Mononuclear cell (primary cell): ENCODE measurements around the gene SIM2. TPM values are rescaled to one million over a fixed set of nuclear protein-coding genes. Genes with fewer than 3 reads are reported as not detected.

Experiments used
- H3K27me3 ChIP-seq: 2 replicates; pipeline ENCODE4 v1.6.0; 2011; ENCODE audit warnings: low read length, control low read depth; ENCODE audit not compliant: insufficient read depth
- H3K4me1 ChIP-seq: 2 replicates; pipeline ENCODE4 v1.5.1; 2011; ENCODE audit warnings: mild to moderate bottlenecking, low read length, control low read depth; ENCODE audit not compliant: insufficient read depth
- H3K4me3 ChIP-seq: 2 replicates; pipeline ENCODE4 v1.5.1; 2011; ENCODE audit warnings: mild to moderate bottlenecking, low read length, moderate library complexity
- H3K9me3 ChIP-seq: 2 replicates; pipeline ENCODE4 v1.5.1; 2011; ENCODE audit warnings: low read depth, mild to moderate bottlenecking, control low read depth, low read length
- total RNA-seq: library from RNA; depleted of rRNA; stranded (reverse); fragments of >200 nt; gene quantifications from one replicate; pipeline ENCODE4 v1.2.3, GENCODE V29; 2012

Gene SIM2
- total RNA-seq, 1 donor = not detected

DNA sequence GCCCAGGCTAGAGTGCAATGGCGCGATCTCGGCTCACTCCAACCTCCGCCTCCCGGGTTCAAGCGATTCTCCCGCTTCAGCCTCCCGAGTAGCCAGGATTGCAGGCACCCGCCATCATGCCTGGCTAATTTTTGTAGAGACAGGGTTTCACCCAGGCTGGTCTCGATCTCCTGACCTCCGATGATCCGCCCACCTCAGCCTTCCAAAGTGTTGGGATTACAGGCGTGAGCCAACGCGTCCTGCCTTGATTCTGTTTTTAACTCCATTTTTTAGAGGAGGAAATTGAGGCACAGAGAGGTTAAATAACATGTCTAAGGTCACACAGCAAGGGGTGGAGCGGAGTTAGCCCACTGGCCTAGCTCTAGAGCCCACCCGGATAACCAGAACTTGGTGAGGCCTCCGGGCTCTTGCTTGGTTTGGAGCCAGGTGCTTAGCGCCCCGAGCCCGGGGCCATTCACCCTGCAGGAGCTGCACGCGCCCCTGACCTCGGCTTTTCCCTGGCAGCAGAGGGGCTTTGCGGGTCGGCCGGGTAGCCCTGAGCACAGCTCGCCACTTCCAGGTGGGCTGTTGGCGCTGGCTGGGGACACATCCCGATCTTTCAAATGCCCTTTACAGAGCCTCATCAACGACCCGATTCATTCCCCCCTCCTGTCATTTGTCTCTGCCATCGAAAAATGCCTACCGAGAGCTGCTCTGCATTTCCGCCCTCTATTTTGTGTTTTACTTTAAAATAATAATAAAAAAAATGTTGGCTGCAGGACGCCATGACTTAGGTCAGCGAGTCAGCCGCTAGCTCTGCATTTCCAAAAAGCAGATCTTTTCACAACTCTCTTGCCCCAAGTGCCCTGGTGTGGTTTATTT, 11.2 kb downstream of the SIM2 start:
- Histone ChIP-seq H3K27me3 (peaks cover 94% of the 10 kb centered on the region), H3K4me1 (peaks cover 14% of the 10 kb centered on the region)

DNA sequence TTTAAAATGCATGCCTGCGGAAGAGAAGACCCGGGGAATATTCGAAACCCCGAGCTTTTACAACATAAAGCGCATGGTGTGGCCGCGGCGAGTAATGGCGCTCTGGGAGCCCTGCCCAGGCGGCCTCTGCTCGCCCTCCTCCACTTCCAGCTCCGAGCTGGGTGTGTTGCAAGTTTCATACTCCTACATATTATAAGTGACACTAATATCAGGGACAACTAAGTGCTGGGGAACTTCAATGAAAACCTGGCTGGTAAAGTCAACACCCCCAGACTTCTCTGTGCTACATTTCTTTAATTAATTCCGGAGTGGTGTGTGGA, 11.8 kb downstream of the SIM2 start:
- H3K9me3 ChIP-seq = no peaks in the 10 kb centered on the region
- H3K4me1 ChIP-seq = peaks cover 13% of the 10 kb centered on the region
- H3K27me3 ChIP-seq = peaks cover 94% of the 10 kb centered on the region
- no peak overlapping the region for H3K4me3 ChIP-seq

More for the DNA sequence above, 11.2 kb downstream of the SIM2 start:
- Histone ChIP-seq H3K9me3 (no peaks in the 10 kb centered on the region), H3K4me3 (no peak overlapping the region)

DNA sequence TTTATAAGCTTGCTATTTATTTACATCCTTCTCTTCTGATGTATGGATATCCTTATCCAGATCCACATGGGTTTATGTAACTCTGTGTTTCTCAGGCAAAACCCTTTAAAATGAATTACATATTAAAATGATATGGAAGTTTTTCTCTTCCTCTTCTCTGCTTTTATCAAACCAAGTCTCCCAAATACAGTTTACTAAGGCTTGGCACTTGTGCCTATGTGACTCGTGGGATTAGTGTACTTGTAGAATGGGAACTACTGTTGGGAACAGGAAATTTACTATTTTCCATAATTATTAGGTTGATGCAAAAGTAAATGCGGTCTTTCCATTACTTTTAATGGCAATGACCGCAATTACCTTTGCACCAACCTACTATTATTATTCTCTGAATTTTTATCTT, 14.8 kb downstream of the SIM2 start:
- no peaks in the 10 kb centered on the region for H3K9me3 ChIP-seq
- H3K27me3 ChIP-seq = peaks cover 88% of the 10 kb centered on the region
- H3K4me1 ChIP-seq = no peaks in the 10 kb centered on the region
- no peak overlapping the region for H3K4me3 ChIP-seq

- Histone ChIP-seq H3K4me1 (no peaks in the 10 kb centered on the region), H3K9me3 (no peaks in the 10 kb centered on the region), H3K4me3 (no peak overlapping the region), H3K27me3 (peaks cover 61% of the 10 kb centered on the region)
These were observed 17.5 kb downstream of the SIM2 start for GRCh38 chr21:36716387-36716786.

DNA sequence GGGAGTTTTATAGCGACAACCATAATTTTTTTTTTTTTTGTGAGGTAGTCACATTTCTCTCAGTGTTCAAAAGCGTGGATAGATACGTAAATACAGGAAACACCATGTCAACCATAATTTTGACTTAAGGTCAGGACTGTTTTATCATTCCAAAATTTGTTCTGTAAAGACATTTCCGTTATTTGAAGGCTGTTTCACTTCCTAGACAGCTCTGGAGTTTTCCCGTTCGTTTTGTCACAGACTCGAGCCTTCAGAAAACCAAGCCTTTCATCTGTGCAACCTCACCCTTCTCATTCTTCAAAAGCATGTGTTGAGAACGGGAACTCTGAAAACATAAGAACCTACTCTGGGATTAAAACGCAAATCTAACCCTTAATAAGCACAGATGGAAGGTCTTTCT, 17.9 kb downstream of the SIM2 start:
- H3K4me3 ChIP-seq = no peak overlapping the region
- peaks cover 57% of the 10 kb centered on the region for H3K27me3 ChIP-seq
- H3K9me3 ChIP-seq = no peaks in the 10 kb centered on the region
- no peaks in the 10 kb centered on the region for H3K4me1 ChIP-seq

- no peak overlapping the region for H3K4me3 ChIP-seq
- no peaks in the 10 kb centered on the region for H3K4me1 ChIP-seq
- peaks cover 46% of the 10 kb centered on the region for H3K27me3 ChIP-seq
- no peaks in the 10 kb centered on the region for H3K9me3 ChIP-seq
These were observed 19.1 kb downstream of the SIM2 start for GRCh38 chr21:36717976-36718375.

GRCh38 chr21:36718951-36719501, 20.1 kb downstream of the SIM2 start:
- H3K4me1 ChIP-seq = no peaks in the 10 kb centered on the region
- H3K9me3 ChIP-seq = no peaks in the 10 kb centered on the region
- H3K4me3 ChIP-seq = no peak overlapping the region
- peaks cover 35% of the 10 kb centered on the region for H3K27me3 ChIP-seq

GRCh38 chr21:36719614-36720013, 20.7 kb downstream of the SIM2 start:
- peaks cover 29% of the 10 kb centered on the region for H3K27me3 ChIP-seq
- no peaks in the 10 kb centered on the region for H3K4me1 ChIP-seq
- no peak overlapping the region for H3K4me3 ChIP-seq
- no peaks in the 10 kb centered on the region for H3K9me3 ChIP-seq

DNA sequence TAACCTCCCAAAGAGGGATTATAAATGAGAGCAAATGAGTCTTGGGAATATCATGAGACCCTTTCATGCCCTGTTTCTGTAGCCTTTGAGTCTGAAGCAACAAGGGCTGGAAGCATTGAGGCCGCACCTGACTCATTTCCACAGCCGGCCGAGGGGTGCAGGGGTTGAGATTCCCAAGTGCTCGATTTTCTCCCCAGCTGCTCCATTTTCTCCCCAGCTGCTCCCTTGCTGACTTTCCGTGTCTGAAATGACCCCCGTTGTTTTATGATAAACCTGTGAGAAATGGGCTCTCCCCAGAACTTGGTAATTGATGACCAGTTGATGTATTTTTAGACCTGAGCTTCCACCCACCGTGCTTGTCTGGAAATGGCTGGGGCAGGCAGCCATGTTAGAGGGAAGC, 22.9 kb downstream of the SIM2 start:
- no peaks in the 10 kb centered on the region for H3K9me3 ChIP-seq
- no peak overlapping the region for H3K4me3 ChIP-seq
- H3K4me1 ChIP-seq = no peaks in the 10 kb centered on the region
- peaks cover 8% of the 10 kb centered on the region for H3K27me3 ChIP-seq

GRCh38 chr21:36722370-36723368, 23.8 kb downstream of the SIM2 start:
- Histone ChIP-seq H3K4me1 (no peaks in the 10 kb centered on the region), H3K4me3 (no peak overlapping the region), H3K27me3 (peaks cover 4% of the 10 kb centered on the region), H3K9me3 (no peaks in the 10 kb centered on the region)

DNA sequence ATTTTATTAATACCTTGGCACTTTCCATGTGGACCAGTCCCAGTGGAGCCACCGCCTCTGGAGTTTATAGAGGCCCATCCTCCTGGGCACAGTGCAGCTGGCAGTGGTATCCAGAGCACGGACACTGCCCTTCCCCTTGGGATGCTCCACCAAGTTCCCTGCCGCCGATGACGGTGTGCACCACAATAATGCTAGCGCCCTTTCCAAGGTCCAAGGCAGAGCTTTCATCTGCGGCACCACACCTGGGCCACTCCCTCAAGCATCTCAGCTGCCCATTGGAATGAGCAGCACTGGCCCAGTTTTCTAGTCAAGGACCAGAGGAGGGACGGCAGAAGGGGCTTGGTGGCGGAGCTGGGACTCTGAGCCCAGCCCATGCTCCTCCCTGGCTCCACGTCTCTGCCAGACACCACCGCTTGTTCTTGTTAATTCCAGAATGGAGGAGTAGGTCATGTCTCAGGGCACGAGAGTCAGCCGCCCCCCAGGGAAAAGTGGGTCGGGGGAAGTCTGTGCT, 24.5 kb downstream of the SIM2 start:
- Histone ChIP-seq H3K9me3 (no peaks in the 10 kb centered on the region), H3K4me1 (no peaks in the 10 kb centered on the region), H3K4me3 (no peak overlapping the region), H3K27me3 (no peaks in the 10 kb centered on the region)

GRCh38 chr21:36724660-36725059, 25.7 kb downstream of the SIM2 start:
- Histone ChIP-seq H3K9me3 (no peaks in the 10 kb centered on the region), H3K27me3 (no peaks in the 10 kb centered on the region), H3K4me3 (no peak overlapping the region), H3K4me1 (no peaks in the 10 kb centered on the region)

- H3K9me3 ChIP-seq = no peaks in the 10 kb centered on the region
- no peaks in the 10 kb centered on the region for H3K4me1 ChIP-seq
- H3K4me3 ChIP-seq = no peak overlapping the region
- no peaks in the 10 kb centered on the region for H3K27me3 ChIP-seq
These were observed 27.0 kb downstream of the SIM2 start for GRCh38 chr21:36725793-36726386.

- Histone ChIP-seq H3K9me3 (no peaks in the 10 kb centered on the region), H3K4me1 (no peaks in the 10 kb centered on the region), H3K4me3 (no peak overlapping the region), H3K27me3 (no peaks in the 10 kb centered on the region)
These were observed 29.0 kb downstream of the SIM2 start for GRCh38 chr21:36727866-36728265.
